Right lung (tissue), 10 donors: ENCODE measurements around the gene DNAJC22. TPM values are rescaled to one million over a fixed set of nuclear protein-coding genes. Genes with fewer than 3 reads are reported as not detected.
"Not testable (repeated sequence)": the region's sequence is repeated elsewhere in the genome, so short reads cannot be mapped to it uniquely, and the experiment has no call there.

Experiments used
- DNase-seq, 2 donors: peaks; one replicate each; pipeline ENCODE4 v3.0.0-alpha.2; 2013
- long read RNA-seq, 8 donors: transcript quantifications; one replicate each; lab custom pipeline, GENCODE V29; 2026
- polyA plus RNA-seq, 5 donors: library from polyadenylated mRNA; unstranded; fragments of 120-200 nt; gene quantifications; one replicate each; pipeline versions ENCODE4 v1.2.1 to v1.2.3, GENCODE V29; 2013; ENCODE audit warnings: inconsistent platforms in 1 of 5, low replicate concordance in 1 of 5; ENCODE audit not compliant: insufficient read length in 5 of 5, insufficient read depth in 1 of 5

Gene DNAJC22
- polyA plus RNA-seq: 1 to 10 TPM; 3.3 to 7.5 (median 5.3) TPM
- long read RNA-seq, donor 1, partial matches to known transcripts: 5 of 5 reads
- long read RNA-seq, donor 1, other reads (novel, unspliced or antisense): 0 of 5 reads
- long read RNA-seq, donor 2: 0 reads
- long read RNA-seq, donor 3: 0 reads
- long read RNA-seq, donor 4: 0 reads
- long read RNA-seq, donor 5, partial matches to known transcripts: 0 of 1 reads
- long read RNA-seq, donor 5, other reads (novel, unspliced or antisense): 0 of 1 reads
- long read RNA-seq, donor 6: 0 reads
- long read RNA-seq, donor 7: 0 reads
- long read RNA-seq, donor 8: 0 reads

DNA sequence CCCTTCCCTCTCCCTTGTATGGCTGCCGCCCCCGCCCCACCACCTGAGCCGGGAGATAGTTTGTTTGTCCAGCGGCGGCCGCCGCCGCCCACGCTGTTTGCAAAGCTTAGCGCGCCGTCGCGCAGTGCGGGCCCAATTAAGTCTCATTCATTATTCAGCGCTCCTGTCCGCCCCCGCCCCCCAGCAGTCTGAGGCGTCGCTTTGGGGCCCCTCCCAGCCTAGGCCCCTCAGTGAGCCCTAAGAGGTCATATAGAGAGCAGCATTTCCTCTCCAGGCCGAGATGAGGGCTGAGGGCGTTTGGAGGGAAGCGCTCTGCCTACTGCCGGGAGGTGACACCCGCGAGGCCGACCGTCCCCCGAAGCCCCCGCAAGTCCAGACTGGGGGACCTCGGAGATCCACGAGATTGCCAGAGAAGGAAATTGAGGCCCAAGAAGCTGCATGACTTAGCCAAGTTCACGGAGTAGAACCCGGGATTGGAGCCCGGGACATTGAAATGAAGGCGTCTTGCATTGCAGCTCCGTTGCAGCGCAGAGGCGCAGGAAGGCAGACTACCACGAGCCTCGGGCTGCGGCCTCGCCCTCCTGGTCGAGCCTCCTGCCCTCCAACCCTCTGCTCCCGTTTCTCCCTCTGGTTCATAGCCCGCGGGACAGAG, at the start of gene DNAJC22:
Gene DNAJC22 (plus strand): TSS at position 230 of the 652 bp plus-strand sequence. CDS start 1,985 bp downstream, outside the sequence.
- no peak for DNase-seq

DNA sequence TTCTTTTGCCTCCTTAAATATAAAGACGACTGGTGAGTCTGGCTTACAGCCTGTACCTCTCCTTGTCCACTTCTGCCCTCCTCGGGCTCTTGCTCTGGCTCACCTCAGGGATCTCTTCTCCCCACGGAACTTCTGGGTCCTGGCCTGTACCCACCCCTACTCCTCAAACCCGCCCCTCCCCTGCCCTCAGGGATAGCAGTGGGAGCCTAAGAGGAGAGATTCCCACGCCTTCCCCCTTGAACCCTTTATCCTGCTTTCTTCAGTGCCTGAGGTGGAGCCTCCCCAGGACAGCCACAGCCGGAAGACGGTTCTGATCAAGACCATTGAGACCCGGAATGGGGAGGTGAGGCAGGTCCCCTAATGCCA, 49.0 kb upstream of the DNAJC22 start:
- no peak for DNase-seq

DNA sequence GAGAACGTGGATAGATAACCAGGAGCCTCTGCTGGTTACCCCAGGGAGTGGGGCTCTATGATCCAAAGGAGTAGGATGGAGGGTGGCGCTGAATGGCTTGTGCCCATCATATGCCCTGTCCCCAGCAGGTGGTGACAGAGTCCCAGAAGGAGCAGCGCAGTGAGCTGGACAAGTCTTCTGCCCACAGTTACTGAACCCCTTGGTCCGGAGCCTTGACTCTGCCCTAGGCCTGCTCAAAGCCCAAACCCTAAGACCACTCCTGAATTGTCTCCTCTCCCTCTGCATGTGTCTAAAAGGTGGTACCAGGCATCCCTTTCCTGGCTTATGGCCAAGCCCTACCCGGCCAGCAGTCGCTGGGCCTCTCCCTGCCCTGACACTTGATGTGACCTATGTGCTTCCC, 48.5 kb upstream of the DNAJC22 start:
- DNase-seq: no peak

DNA sequence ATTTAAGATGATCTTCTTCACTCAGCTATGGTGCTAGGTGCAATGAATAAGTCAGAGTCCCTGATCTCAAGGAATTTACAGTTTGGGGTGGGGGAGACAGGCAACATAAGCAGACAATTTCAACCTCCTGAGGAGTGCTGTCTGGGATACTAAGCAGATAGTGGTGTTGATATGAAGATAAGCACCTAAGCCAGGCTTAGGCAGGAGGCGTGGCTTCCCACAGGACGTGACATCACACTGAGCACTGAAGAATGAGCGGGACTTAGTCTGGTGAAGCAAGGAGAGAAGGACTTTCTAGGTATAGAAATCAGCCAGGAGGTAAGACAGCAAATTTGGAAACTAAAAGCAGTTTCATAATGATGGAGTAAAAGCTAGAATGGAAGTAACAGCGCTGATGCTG, 44.9 kb upstream of the DNAJC22 start:
- no peak for DNase-seq

DNA sequence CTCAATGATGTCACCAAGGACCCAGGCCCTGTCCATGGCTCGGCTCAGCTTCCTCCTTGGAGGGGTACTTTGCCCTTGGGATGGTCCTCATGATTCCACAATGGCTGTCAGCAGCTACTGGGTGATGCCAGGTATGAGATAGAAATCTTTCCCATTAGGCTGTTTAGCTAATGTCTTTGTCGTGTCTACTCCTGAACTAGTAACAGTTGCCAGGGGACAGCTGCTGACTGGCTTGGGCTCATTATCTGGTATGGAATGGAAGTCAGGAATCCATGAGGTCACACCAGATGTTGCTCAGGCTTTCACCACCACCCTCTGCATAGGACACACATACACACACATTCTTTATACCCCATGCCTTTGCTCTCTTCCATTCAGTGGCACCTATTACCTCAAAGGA, 42.5 kb upstream of the DNAJC22 start:
- DNase-seq: no peak

DNA sequence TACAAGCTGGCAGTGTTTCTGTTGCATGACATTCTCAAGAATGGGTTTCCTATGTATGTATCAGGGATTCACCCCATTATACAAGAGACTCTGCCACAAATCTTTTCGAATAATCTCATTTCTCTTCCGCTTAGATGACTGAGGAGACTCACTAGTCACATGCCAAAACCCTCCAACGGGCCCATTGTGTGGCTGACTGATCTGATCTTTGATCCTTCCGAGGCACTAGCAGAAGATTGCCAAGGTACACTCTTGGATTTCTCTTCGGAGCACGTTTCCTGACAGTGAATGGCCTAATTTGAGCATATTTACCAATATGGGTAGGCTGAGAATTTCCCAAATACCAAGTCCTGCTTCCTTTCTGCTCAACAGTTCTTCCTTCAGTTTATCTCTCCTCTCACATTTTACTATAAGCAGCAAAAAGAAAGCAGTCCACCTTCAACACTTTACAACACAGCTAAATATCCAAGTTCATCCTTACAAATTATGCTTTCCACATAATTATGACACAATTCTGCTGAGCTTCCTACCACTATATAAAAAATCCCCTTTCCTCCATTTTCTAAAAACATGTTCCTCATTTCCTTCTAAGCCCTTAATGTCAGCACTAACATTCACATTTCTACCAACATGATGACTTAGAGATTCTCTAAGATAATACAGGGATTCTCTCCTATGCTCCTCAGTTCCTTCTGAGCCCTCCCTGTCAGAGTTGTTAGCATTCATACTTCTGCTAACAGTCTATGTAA, 40.8 kb upstream of the DNAJC22 start:
- no peak for DNase-seq

DNA sequence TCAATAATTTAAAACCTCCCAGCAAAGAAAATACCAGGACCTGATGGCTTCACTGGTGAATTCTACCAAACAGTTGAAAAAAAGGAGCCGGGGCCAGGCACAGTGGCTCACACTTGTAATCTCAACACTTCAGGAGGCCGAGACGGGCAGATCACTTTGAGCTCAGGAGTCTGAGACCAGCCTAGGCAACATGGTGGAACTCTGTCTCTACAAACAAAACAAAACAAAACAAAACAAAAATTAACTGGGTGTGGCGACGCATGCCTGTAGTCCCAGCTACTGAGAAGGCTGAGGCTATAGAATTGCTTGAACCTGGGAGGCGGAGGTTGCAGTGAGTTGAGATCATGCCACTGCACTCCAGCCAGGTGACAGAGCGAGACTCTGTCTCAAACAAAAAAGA, 37.3 kb upstream of the DNAJC22 start:
- no peak for DNase-seq

DNA sequence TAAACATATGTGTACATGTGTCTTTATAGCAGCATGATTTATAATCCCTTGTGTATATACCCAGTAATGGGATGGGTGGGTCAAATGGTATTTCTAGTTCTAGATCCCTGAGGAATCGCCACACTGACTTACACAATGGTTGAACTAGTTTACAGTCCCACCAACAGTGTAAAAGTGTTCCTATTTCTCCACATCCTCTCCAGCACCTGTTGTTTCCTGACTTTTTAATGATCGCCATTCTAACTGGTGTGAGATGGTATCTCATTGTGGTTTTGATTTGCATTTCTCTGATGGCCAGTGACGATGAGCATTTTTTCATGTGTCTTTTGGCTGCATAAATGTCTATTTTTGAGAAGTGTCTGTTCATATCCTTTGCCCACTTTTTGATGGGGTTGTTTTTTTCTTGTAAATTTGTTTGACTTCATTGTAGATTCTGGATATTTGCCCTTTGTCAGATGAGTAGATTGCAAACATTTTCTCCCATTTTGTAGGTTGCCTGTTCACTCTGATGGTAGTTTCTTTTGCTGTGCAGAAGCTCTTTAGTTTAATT, 36.2 kb upstream of the DNAJC22 start:
- DNase-seq: not testable (repeated sequence)

DNA sequence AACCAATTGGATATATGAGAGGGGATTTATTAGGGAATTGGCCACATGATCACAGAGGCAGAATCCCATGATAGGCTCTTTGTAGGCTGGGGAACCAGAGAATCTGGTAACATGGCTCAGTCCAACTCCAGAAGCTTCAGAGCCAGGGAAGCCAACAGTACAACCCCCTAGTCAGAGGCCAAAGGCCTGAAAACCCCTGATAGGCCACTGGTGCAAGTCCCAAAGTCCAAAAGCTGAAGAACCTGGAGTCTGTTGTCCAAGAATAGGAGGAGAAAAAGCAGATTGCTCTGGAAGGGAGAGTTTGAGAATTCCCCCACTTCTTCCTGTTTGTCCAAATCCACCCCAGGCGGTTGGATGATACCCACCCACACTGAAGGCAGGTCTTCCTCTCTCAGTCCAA, 31.9 kb upstream of the DNAJC22 start:
- no peak for DNase-seq

DNA sequence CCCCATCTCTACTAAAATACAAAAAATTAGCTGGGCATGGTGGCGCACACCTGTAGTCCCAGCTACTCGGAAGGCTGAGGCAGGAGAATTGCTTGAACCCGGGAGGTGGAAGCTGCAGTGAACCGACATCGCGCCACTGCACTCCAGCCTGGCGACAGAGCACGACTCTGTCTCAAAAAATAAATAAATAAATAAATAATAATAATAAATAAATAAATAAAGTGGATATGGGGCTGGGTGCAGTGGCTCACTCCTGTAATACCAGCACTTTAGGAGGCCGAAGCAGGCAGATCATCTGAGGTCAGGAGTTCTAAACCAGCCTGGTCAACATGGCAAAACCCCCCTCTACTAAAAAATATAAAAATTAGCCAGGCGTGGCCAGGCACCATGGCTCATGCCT, 29.6 kb upstream of the DNAJC22 start:
- not testable (repeated sequence) for DNase-seq

DNA sequence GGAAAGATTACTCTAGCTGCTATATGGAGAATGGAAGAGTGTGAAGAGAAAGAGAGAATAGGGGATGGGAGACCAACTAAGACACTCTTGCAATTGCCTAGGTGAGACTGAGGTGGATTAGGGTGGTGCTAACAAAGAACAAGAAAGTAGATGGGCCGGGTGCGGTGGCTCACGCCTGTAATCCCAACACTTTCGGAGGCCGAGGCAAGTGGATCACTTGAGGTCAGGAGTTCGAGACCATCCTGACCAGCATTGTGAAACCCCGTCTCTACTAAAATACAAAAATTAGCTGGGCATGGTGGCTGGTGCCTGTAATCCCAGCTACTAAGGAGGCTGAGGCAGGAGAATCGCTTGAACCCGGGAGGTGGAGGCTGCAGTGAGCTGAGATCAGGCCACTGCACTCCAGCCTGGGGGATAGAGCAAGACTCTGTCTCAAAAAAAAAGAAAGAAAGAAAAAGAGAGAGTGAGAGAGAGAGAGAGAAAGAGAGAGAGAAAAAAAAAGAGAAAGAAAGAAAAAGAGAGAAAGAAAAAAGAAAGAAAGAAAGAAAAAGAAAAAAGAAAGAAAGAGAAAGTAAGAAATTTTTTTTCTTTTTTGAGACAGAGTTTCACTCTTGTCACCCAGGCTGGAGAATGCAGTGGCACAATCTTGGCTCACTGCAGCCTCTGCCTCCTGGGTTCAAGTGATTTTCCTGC, 26.1 kb upstream of the DNAJC22 start:
- DNase-seq: not testable (repeated sequence)

DNA sequence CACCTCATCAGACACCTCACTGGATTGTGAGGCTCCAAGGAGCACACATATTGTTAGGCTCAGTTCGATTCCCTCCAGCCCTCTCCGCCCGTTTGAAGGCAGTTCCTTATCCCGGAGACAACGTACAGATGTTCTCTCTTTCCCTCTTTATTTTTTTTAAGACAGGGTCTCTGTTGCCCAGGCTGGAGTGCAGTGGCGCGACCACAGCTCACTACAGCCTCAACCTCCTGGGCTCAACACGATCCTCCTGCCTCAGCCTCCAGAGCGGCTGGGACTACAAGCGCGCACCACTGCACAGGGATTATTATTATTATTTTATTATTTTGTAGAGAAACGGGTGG, 24.4 kb upstream of the DNAJC22 start:
- DNase-seq: no peak

DNA sequence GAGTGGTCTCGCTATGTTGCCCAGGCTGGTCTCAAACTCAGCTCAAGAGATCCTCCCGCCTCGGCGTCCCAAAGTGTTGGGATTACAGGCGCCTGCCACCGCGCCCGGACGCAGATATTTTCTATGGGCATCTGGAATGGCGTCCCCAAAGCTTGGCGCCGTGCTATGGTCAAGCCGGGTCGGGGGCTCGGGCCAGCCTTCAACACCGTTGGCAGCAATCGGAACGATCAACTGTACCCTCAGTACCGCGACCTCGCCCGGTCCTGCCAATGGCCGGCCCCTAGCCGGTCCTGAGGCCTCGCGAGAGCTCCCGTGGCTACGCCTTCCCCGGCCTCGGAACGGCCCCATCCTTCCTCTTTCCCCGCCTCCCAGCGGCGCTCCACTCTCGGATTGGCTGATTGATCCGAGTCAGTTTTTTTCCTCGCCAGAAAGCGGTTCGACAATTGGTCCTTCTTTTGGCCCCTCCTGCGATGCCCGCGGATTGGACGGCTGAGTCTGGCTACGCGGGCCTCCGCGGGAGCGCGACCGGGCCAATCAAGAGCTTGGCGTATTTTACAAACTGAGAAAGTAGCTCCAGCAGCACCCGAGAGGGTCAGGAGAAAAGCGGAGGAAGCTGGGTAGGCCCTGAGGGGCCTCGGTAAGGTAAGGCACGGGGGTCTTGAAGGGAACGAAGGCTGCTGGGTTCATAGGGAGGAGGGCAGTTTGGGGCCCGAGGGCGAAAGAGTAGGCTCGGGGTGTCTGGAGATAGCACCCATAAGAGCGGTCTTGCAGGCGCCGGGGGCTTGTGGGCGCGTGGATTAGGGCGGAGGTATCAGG, 23.8 kb upstream of the DNAJC22 start, which contains the start of gene TROAP:
Gene TROAP (plus strand): TSS at position 548 of the 816 bp plus-strand sequence. CDS start 354 bp downstream, outside the sequence.
- DNase-seq: peak; percentile 97 to 98

DNA sequence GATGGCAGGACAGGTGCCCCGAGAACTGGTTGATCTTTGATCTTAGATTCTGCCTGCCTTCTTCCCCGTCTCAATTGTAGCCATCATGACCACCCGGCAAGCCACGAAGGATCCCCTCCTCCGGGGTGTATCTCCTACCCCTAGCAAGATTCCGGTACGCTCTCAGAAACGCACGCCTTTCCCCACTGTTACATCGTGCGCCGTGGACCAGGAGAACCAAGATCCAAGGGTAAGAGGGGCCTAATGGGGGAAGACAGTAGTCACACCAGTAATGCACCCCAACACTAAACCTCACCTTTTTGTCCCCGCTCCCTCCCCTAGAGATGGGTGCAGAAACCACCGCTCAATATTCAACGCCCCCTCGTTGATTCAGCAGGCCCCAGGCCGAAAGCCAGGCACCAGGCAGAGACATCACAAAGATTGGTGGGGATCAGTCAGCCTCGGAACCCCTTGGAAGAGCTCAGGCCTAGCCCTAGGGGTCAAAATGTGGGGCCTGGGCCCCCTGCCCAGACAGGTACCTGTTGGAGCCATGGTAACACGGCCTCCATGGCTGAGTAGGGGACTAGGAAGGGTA, 23.1 kb upstream of the DNAJC22 start:
- no peak for DNase-seq

DNA sequence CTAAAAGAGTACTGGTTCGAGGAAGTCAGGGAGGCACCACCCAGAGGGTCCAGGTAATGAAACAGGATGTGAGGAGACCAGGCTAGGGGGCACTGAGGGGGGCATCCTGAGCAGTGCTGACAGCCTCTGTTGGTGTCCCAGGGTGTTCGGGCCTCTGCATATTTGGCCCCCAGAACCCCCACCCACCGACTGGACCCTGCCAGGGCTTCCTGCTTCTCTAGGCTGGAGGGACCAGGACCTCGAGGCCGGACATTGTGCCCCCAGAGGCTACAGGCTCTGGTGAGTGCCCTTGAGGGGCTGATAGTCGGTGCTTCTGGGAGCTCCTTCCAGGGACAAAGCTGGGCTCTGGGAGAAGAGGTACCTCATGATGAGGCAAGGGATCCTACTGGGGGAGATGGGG, 21.1 kb upstream of the DNAJC22 start:
- DNase-seq: no peak

DNA sequence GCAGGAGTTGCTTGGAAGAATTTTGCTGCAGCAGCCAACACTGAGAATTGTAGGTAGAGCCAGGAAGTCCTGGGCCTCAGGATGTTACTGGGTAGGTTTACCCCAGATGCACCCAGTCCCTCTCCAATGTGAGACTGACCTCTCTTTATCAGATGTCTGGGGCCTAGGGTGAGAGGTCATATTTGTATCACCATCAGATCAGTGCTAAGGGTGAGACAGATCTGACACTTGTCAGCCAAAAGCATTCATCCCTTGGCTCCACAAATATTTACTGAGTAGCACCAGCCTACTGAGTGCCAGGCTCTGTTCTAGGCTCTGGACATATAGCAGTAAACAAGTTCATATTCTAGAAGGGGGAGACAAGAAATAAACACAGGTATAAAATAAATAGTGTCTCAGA, 19.3 kb upstream of the DNAJC22 start:
- no peak for DNase-seq

DNA sequence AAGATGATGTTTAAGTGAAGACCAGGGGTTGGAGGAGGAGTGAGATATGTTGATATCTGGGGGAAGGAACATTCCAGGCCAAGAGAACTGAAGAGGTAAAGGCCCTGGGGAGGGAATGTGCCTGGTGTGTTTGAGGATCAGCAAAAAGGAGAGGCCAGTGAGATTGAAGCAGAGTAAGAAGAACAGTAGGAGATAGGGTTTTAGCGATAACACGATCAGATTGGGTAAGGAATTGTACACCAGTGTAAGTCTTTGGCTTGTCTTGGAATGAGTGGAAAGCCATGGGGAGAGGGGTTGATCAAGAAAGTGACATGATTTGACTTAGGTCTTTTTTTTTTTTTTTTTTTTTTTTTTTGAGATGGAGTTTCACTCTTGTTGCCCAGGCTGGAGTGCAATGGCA, 18.8 kb upstream of the DNAJC22 start:
- no peak for DNase-seq

DNA sequence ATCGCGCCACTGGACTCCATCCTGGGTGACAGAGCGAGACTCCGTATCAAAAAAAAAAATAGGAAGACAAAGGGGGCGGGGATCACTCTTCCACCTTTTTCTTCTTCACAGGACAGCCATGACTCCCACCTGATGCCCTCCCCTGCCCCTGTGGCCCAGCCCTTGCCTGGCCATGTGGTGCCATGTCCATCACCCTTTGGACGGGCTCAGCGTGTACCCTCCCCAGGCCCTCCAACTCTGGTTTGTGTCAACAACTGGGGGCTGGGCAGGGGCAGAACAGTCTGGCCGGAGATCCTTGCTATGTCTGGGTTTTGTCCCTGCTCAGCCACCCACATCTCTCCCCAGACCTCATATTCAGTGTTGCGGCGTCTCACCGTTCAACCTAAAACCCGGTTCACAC, 17.9 kb upstream of the DNAJC22 start:
- DNase-seq: no peak

DNA sequence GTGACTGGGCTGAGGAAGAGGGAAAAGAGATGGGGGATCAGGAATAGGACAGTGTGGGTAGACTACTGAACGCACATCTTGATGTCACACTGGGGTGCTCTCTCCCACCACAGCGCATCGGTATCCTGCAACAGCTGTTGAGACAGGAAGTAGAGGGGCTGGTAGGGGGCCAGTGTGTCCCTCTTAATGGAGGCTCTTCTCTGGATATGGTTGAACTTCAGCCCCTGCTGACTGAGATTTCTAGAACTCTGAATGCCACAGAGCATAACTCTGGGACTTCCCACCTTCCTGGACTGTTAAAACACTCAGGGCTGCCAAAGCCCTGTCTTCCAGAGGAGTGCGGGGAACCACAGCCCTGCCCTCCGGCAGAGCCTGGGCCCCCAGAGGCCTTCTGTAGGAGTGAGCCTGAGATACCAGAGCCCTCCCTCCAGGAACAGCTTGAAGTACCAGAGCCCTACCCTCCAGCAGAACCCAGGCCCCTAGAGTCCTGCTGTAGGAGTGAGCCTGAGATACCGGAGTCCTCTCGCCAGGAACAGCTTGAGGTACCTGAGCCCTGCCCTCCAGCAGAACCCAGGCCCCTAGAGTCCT, 16.6 kb upstream of the DNAJC22 start:
- no peak for DNase-seq
